Erythroblast (primary cell): ENCODE measurements around the gene RNF213.

ENCODE experiments used
- GATA1 ChIP-seq: IDR thresholded peaks from 2 replicates; pipeline ENCODE4 v1.6.1; 2011; ENCODE audit warnings: low read depth, mild to moderate bottlenecking, control low read depth, low read length, moderate library complexity
- POLR2A ChIP-seq: IDR thresholded peaks from 2 replicates; pipeline ENCODE4 v1.6.1; 2011; ENCODE audit warnings: mild to moderate bottlenecking, low read length

- TF ChIP-seq POLR2A: no peak
- TF ChIP-seq GATA1: no peak
Observed at GRCh38 chr17:80428363-80428762, 167.7 kb downstream of the RNF213 start.
